WTC11 (cell line): ENCODE results near the gene ZNF225.

ENCODE experiments used
- CTCF ChIP-seq: fragments of 200-600 bp; IDR thresholded peaks from 2 replicates; pipeline ENCODE4 v1.8.0; 2022; ENCODE audit warnings: antibody characterized with exemption
- E2F4 ChIP-seq: sonication (generic); formaldehyde crosslinking; IDR thresholded peaks from 2 replicates; pipeline ENCODE4 v1.8.1; 2022; ENCODE audit warnings: low read depth, mild to moderate bottlenecking, moderate library complexity, missing genetic modification reagents, borderline replicate concordance
- ZNF416 ChIP-seq: fragments of 250-450 bp; sonication (Bioruptor Pico); IDR thresholded peaks from 2 replicates; pipeline ENCODE4 v1.9.0; 2021; ENCODE audit warnings: mild to moderate bottlenecking, inconsistent platforms

- TF ChIP-seq CTCF (no peak), E2F4 (CRISPR knock-in tag) (no peak), ZNF416 (CRISPR knock-in tag) (no peak)
Measured at GRCh38 chr19:44180968-44181367, 67.8 kb downstream of the ZNF225 start.
